Peyer's patch (tissue), 4 donors: Measurements from ENCODE around the gene DCAF8L2. TPM values are rescaled to one million over a fixed set of nuclear protein-coding genes. Genes with fewer than 3 reads are reported as not detected.

ENCODE experiments used
- DNase-seq, 3 donors: peaks; one replicate each; pipeline ENCODE4 v3.0.0-alpha.2; 2017 to 2019
- H3K27ac ChIP-seq, 4 donors: fragments of 200-600 bp; sonication (generic); one replicate each; pipeline ENCODE4 v1.5.1; 2016 to 2019
- H3K27me3 ChIP-seq, 2 donors: fragments of 200-600 bp; sonication (generic); one replicate each; pipeline ENCODE4 v1.5.1; 2019
- H3K36me3 ChIP-seq, 3 donors: fragments of 200-600 bp; sonication (generic); one replicate each; pipeline ENCODE4 v1.5.1; 2016 to 2019
- H3K4me1 ChIP-seq, 4 donors: fragments of 200-600 bp; sonication (generic); one replicate each; pipeline ENCODE4 v1.5.1; 2016 to 2019
- H3K4me3 ChIP-seq, 4 donors: fragments of 200-600 bp; sonication (generic); 1 replicate in 3 of 4; 2 replicates in 1 of 4; pipeline ENCODE4 v1.5.1; 2016 to 2019; ENCODE audit warnings: mild to moderate bottlenecking in 1 of 4
- H3K9me3 ChIP-seq, 4 donors: fragments of 200-600 bp; sonication (generic); one replicate each; pipeline ENCODE4 v1.5.1; 2016 to 2019; ENCODE audit warnings: mild to moderate bottlenecking in 1 of 4
- POLR2A ChIP-seq, 2 donors: fragments of 450-650 bp; IDR thresholded peaks; one replicate each; pipeline ENCODE4 v1.5.1; 2017; ENCODE audit warnings: antibody characterized with exemption in 2 of 2, mild to moderate bottlenecking in 2 of 2, moderate library complexity in 2 of 2
- total RNA-seq, 4 donors: library from RNA; depleted of rRNA; stranded (reverse); fragments of >200 nt; gene quantifications; one replicate each; pipeline ENCODE4 v1.1.0, GENCODE V29; 2016
- TF ChIP-seq, protein P1 (sequence below), 6 experiments: fragments of 450-650 bp in 4 of 6; fragments of 200-600 bp in 2 of 6; sonication (generic) in 1 of 6; IDR thresholded peaks; one replicate each; pipeline ENCODE4 v1.5.1; 2017 to 2019; ENCODE audit warnings: antibody characterized with exemption in 6 of 6, mild to moderate bottlenecking in 3 of 6, moderate library complexity in 1 of 6

The DCAF8L2 gene
- total RNA-seq, 4 donors from 2014 or later = not detected

GRCh38 chrX:27599928-27600327 lies 9.8 kb downstream of the DCAF8L2 start:
- H3K9me3 ChIP-seq = no peaks in the 10 kb centered on the region

DNA sequence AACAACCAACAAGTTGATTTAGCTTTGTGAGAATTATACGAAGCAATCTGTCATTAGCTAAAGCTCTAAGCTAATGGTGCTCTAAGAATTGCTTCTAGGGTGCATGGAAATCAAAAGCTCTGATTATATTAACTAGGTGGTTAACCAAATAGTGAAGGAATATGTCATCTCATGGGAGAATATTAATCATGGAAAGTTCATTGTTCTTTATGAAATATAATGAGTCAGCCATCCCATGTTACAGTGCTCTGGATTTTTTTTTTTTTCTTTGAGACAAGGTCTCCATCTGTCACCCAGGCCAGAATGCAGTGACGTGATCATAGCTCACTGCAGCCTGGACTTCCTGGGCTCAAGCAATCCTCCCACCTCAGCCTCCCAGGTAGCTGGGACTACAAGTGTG lies 10.5 kb downstream of the DCAF8L2 start:
- H3K9me3 ChIP-seq = no peaks in the 10 kb centered on the region
- no peak overlapping the region for H3K27ac ChIP-seq
- DNase-seq = no peak
- H3K4me3 ChIP-seq = no peak overlapping the region
- no peaks in the 10 kb centered on the region for H3K36me3 ChIP-seq
- TF ChIP-seq, protein P1, sequence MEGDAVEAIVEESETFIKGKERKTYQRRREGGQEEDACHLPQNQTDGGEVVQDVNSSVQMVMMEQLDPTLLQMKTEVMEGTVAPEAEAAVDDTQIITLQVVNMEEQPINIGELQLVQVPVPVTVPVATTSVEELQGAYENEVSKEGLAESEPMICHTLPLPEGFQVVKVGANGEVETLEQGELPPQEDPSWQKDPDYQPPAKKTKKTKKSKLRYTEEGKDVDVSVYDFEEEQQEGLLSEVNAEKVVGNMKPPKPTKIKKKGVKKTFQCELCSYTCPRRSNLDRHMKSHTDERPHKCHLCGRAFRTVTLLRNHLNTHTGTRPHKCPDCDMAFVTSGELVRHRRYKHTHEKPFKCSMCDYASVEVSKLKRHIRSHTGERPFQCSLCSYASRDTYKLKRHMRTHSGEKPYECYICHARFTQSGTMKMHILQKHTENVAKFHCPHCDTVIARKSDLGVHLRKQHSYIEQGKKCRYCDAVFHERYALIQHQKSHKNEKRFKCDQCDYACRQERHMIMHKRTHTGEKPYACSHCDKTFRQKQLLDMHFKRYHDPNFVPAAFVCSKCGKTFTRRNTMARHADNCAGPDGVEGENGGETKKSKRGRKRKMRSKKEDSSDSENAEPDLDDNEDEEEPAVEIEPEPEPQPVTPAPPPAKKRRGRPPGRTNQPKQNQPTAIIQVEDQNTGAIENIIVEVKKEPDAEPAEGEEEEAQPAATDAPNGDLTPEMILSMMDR (IDR thresholded peaks at IDR 0.05) = no peak
- no peak for TF ChIP-seq POLR2A (IDR thresholded peaks at IDR 0.05)
- H3K27me3 ChIP-seq = no peaks in the 10 kb centered on the region
- H3K4me1 ChIP-seq = no peaks in the 10 kb centered on the region

More at GRCh38 chrX:27599928-27600327, 9.8 kb downstream of the DCAF8L2 start:
- TF ChIP-seq, protein P1 (IDR thresholded peaks at IDR 0.05) = peak in 3 of 6 experiments; percentile 24 to 28 (median 25)
- TF ChIP-seq POLR2A (IDR thresholded peaks at IDR 0.05) = no peak
- no peaks in the 10 kb centered on the region for H3K4me1 ChIP-seq
- H3K27me3 ChIP-seq = no peaks in the 10 kb centered on the region
- no peak overlapping the region for H3K27ac ChIP-seq
- no peak for DNase-seq
- H3K4me3 ChIP-seq = no peak overlapping the region
- no peaks in the 10 kb centered on the region for H3K36me3 ChIP-seq

DNA sequence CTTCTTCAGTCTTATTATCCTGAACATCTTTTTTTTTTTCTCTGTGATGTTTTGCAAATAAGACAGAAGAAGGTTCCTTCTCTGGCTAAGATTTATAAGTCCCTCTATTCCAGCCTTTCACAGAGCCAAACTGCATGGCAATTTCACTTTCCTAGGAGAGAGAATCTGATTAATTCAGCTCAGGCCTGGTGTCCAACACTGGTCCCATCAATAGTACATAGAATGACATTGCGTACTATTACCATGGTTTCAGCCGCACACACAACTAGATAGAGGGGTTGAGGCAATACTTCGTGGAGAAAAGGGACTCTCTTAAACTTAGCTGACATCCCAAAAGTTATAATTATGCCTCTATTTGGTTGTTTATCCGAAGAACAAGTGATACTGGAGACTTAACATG lies 18.5 kb downstream of the DCAF8L2 start:
- Histone ChIP-seq H3K27ac (no peak overlapping the region), H3K36me3 (no peaks in the 10 kb centered on the region), H3K4me3 (no peak overlapping the region), H3K9me3 (no peaks in the 10 kb centered on the region), H3K4me1 (no peaks in the 10 kb centered on the region), H3K27me3 (no peaks in the 10 kb centered on the region)
- TF ChIP-seq, protein P1 (IDR thresholded peaks at IDR 0.05) = no peak
- no peak for TF ChIP-seq POLR2A (IDR thresholded peaks at IDR 0.05)
- no peak for DNase-seq

GRCh38 chrX:27619459-27619858 lies 29.3 kb downstream of the DCAF8L2 start:
- Histone ChIP-seq H3K9me3 (no peaks in the 10 kb centered on the region), H3K36me3 (no peaks in the 10 kb centered on the region), H3K27ac (no peak overlapping the region), H3K27me3 (no peaks in the 10 kb centered on the region), H3K4me1 (no peaks in the 10 kb centered on the region), H3K4me3 (no peak overlapping the region)
- no peak for TF ChIP-seq POLR2A (IDR thresholded peaks at IDR 0.05)
- TF ChIP-seq, protein P1 (IDR thresholded peaks at IDR 0.05) = no peak
- no peak for DNase-seq

GRCh38 chrX:27619975-27620374 lies 29.8 kb downstream of the DCAF8L2 start:
- no peaks in the 10 kb centered on the region for H3K4me1 ChIP-seq
- H3K27me3 ChIP-seq = no peaks in the 10 kb centered on the region
- H3K4me3 ChIP-seq = no peak overlapping the region
- TF ChIP-seq, protein P1 (IDR thresholded peaks at IDR 0.05) = peak in 3 of 6 experiments; percentile 12 to 30 (median 14)
- no peak for TF ChIP-seq POLR2A (IDR thresholded peaks at IDR 0.05)
- no peak for DNase-seq
- H3K9me3 ChIP-seq = no peaks in the 10 kb centered on the region
- no peaks in the 10 kb centered on the region for H3K36me3 ChIP-seq
- no peak overlapping the region for H3K27ac ChIP-seq

DNA sequence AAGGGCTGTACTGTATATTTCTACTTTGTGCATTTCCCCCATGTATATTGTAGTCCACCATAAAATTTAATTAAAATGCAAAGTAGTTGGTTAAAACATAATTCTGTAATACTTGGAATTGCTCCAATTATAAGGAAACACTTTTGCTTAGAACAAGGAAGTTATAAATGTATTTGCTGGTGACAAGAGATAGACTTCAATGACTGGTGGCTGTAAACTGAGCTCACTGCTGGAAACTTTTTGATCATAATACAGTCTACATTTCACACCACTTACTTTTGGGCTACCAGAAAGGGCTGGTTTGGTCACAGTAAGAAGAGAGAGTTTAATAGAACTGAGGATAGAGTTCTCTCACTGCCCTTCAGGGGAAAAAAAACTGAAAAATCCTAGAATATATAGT lies 32.7 kb downstream of the DCAF8L2 start:
- no peak for DNase-seq
- no peaks in the 10 kb centered on the region for H3K4me1 ChIP-seq
- TF ChIP-seq, protein P1 (IDR thresholded peaks at IDR 0.05) = no peak
- no peak for TF ChIP-seq POLR2A (IDR thresholded peaks at IDR 0.05)
- no peaks in the 10 kb centered on the region for H3K9me3 ChIP-seq
- no peaks in the 10 kb centered on the region for H3K27me3 ChIP-seq
- H3K36me3 ChIP-seq = no peaks in the 10 kb centered on the region
- H3K4me3 ChIP-seq = no peak overlapping the region
- no peak overlapping the region for H3K27ac ChIP-seq
